SW480 (cell line): Measurements from ENCODE around the gene TMEM42.
"Not testable (repeated sequence)": the region's sequence is repeated elsewhere in the genome, so short reads cannot be mapped to it uniquely, and the experiment has no call there.

Experiments used
- DNase-seq: peaks from one replicate; pipeline ENCODE4 v3.0.0-alpha.2; 2016; ENCODE audit warnings: low spot score

Gene TMEM42

GRCh38 chr3:44861412-44862225, at the start of gene TMEM42:
TSS of gene TMEM42 (plus strand) at chr3:44861912. CDS start at chr3:44861925, 13 bp downstream.
- peak; percentile 90 for DNase-seq

GRCh38 chr3:44814751-44815150, 47.0 kb upstream of the TMEM42 start:
- DNase-seq: no peak

GRCh38 chr3:44816334-44816733, 45.4 kb upstream of the TMEM42 start:
- not testable (repeated sequence) for DNase-seq

- DNase-seq: not testable (repeated sequence)
Measured at GRCh38 chr3:44821206-44821605, 40.5 kb upstream of the TMEM42 start.

- no peak for DNase-seq
Measured at GRCh38 chr3:44825264-44825925, 36.3 kb upstream of the TMEM42 start.

GRCh38 chr3:44827196-44827595, 34.5 kb upstream of the TMEM42 start:
- DNase-seq: no peak

GRCh38 chr3:44831232-44831631, 30.5 kb upstream of the TMEM42 start:
- no peak for DNase-seq

GRCh38 chr3:44832032-44832431, 29.7 kb upstream of the TMEM42 start:
- no peak for DNase-seq

- DNase-seq: no peak
Measured at GRCh38 chr3:44832965-44833364, 28.7 kb upstream of the TMEM42 start.

GRCh38 chr3:44833394-44833793, 28.3 kb upstream of the TMEM42 start:
- DNase-seq: no peak

GRCh38 chr3:44835684-44836083, 26.0 kb upstream of the TMEM42 start:
- DNase-seq: no peak

- DNase-seq: no peak
Measured at GRCh38 chr3:44842376-44842775, 19.3 kb upstream of the TMEM42 start.

- no peak for DNase-seq
Measured at GRCh38 chr3:44845528-44846520, 15.9 kb upstream of the TMEM42 start.

- DNase-seq: no peak
Measured at GRCh38 chr3:44848634-44849033, 13.1 kb upstream of the TMEM42 start.

- DNase-seq: not testable (repeated sequence)
Measured at GRCh38 chr3:44856663-44857062, 5.0 kb upstream of the TMEM42 start.

- DNase-seq: no peak
Measured at GRCh38 chr3:44860117-44860516, 1.6 kb upstream of the TMEM42 start.

GRCh38 chr3:44862226-44862637, 520 bp downstream of the TMEM42 start:
- peak; percentile 54 for DNase-seq

- no peak for DNase-seq
Measured at GRCh38 chr3:44865272-44866035, 3.7 kb downstream of the TMEM42 start.

- no peak for DNase-seq
Measured at GRCh38 chr3:44867421-44868111, 5.9 kb downstream of the TMEM42 start.

GRCh38 chr3:44870375-44871061, 8.8 kb downstream of the TMEM42 start:
- no peak for DNase-seq
